MM.1S (cell line): ENCODE results near the gene UQCC2.

Experiments used
- EZH2 ChIP-seq: fragments of 300-600 bp; sonication (generic); optimal IDR thresholded peaks from 2 replicates; pipeline ENCODE3; 2017; ENCODE audit warnings: low read depth, mild to moderate bottlenecking, antibody characterized with exemption, low read length, mixed read lengths
- TF ChIP-seq, protein P1 (sequence below): fragments of 300-600 bp; sonication (generic); IDR thresholded peaks from 2 replicates; pipeline ENCODE4 v1.5.1; 2016; ENCODE audit warnings: antibody characterized with exemption, low read length, mixed read lengths

- TF ChIP-seq EZH2 = no peak
- TF ChIP-seq, protein P1, sequence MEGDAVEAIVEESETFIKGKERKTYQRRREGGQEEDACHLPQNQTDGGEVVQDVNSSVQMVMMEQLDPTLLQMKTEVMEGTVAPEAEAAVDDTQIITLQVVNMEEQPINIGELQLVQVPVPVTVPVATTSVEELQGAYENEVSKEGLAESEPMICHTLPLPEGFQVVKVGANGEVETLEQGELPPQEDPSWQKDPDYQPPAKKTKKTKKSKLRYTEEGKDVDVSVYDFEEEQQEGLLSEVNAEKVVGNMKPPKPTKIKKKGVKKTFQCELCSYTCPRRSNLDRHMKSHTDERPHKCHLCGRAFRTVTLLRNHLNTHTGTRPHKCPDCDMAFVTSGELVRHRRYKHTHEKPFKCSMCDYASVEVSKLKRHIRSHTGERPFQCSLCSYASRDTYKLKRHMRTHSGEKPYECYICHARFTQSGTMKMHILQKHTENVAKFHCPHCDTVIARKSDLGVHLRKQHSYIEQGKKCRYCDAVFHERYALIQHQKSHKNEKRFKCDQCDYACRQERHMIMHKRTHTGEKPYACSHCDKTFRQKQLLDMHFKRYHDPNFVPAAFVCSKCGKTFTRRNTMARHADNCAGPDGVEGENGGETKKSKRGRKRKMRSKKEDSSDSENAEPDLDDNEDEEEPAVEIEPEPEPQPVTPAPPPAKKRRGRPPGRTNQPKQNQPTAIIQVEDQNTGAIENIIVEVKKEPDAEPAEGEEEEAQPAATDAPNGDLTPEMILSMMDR = no peak
Observed at GRCh38 chr6:33727932-33728331, 16.4 kb upstream of the UQCC2 start.
